Ascending aorta (tissue), 2 donors: Measurements from ENCODE around the gene FGFRL1. TPM values are rescaled to one million over a fixed set of nuclear protein-coding genes. Genes with fewer than 3 reads are reported as not detected.

Source experiments
- DNase-seq, 2 donors: peaks; one replicate each; pipeline ENCODE4 v3.0.0-alpha.2; 2019; ENCODE audit warnings: low spot score in 2 of 2
- H3K27ac ChIP-seq, 2 donors: fragments of 200-600 bp; sonication (generic); one replicate each; pipeline ENCODE4 v1.5.1; 2016 to 2017; ENCODE audit warnings: mild to moderate bottlenecking in 1 of 2
- H3K27me3 ChIP-seq: fragments of 200-600 bp; sonication (generic); one replicate; pipeline ENCODE4 v1.5.1; 2017
- H3K36me3 ChIP-seq, 2 donors: fragments of 200-600 bp; sonication (generic); one replicate each; pipeline ENCODE4 v1.5.1; 2016
- H3K4me1 ChIP-seq, 2 donors: fragments of 200-600 bp; sonication (generic); one replicate each; pipeline ENCODE4 v1.5.1; 2016 to 2017; ENCODE audit warnings: mild to moderate bottlenecking in 1 of 2
- H3K4me3 ChIP-seq, 2 donors: fragments of 200-600 bp; sonication (generic); one replicate each; pipeline ENCODE4 v1.5.1; 2016 to 2017; ENCODE audit warnings: mild to moderate bottlenecking in 1 of 2
- H3K9me3 ChIP-seq, 2 donors: fragments of 200-600 bp; sonication (generic); one replicate each; pipeline ENCODE4 v1.5.1; 2016
- CTCF ChIP-seq, 3 experiments: fragments of 200-600 bp in 2 of 3; fragments of 450-650 bp in 1 of 3; sonication (generic) in 2 of 3; IDR thresholded peaks; one replicate each; pipeline ENCODE4 v1.5.1; 2016 to 2019; ENCODE audit warnings: antibody characterized with exemption in 3 of 3, mild to moderate bottlenecking in 1 of 3, moderate library complexity in 1 of 3
- intact Hi-C: fragments of 100-400 bp; cut with DNase I; formaldehyde crosslinking; loops from one replicate; pipeline ENCODE4 v1.15.1; 2023
- total RNA-seq: library from RNA; depleted of rRNA; stranded (reverse); fragments of >200 nt; gene quantifications from one replicate; pipeline ENCODE4 v1.1.0, GENCODE V29; 2016

Gene FGFRL1
- total RNA-seq, 1 donor from 2014 or later = 79.1 TPM

DNA sequence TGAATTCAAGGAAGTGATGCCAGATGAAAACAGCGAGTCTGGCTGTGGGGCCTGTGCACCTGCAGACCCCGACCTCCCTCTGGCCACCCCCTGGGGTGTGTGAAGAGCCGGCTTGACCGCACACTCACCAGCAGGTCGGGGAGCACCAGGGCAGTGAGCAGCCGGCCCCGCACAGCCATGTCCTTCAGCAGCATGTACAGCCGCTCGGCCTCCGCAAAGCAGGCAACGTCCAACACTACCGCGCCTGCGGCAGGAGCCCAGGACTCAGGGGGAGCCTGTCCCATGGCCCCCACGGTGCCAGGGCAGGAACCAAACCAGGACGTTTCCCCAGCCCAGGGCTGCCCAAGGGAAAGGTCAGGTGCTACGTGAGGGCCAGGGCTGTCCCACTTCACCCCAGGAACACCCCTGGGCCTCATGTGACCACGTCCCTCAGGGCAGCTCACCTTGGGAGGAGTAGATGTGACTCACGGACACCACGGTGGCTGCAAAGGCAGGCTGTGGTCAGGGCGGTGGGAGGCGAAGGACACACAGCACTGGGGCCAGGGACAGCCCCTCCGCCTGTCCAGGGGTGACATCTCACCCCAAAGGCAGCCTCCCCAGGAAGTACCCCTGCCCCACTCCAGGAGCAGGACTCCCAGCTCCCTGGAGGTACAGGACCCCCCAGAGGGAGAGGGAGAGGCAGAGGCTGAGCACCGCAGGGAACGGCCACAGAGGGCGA is 46.2 kb upstream of the FGFRL1 start:
- no peaks in the 10 kb centered on the region for H3K27me3 ChIP-seq
- no peak for DNase-seq
- intact Hi-C loops = no loop called here
- no peak overlapping the region for H3K27ac ChIP-seq
- H3K4me1 ChIP-seq = no peaks in the 10 kb centered on the region
- H3K36me3 ChIP-seq = peaks cover 30 to 53% of the 10 kb centered on the region in 2 donors
- H3K9me3 ChIP-seq = no peaks in the 10 kb centered on the region
- TF ChIP-seq CTCF (IDR thresholded peaks at IDR 0.05) = no peak
- no peak overlapping the region for H3K4me3 ChIP-seq

- H3K9me3 ChIP-seq = no peaks in the 10 kb centered on the region
- intact Hi-C loops = no loop called here
- TF ChIP-seq CTCF (IDR thresholded peaks at IDR 0.05) = no peak
- no peaks in the 10 kb centered on the region for H3K27me3 ChIP-seq
- no peak overlapping the region for H3K4me3 ChIP-seq
- H3K4me1 ChIP-seq = no peaks in the 10 kb centered on the region
- peaks cover 28 to 48% of the 10 kb centered on the region in 2 donors for H3K36me3 ChIP-seq
- DNase-seq = no peak
- no peak overlapping the region for H3K27ac ChIP-seq
These were observed 45.7 kb upstream of the FGFRL1 start for GRCh38 chr4:965766-966134.

DNA sequence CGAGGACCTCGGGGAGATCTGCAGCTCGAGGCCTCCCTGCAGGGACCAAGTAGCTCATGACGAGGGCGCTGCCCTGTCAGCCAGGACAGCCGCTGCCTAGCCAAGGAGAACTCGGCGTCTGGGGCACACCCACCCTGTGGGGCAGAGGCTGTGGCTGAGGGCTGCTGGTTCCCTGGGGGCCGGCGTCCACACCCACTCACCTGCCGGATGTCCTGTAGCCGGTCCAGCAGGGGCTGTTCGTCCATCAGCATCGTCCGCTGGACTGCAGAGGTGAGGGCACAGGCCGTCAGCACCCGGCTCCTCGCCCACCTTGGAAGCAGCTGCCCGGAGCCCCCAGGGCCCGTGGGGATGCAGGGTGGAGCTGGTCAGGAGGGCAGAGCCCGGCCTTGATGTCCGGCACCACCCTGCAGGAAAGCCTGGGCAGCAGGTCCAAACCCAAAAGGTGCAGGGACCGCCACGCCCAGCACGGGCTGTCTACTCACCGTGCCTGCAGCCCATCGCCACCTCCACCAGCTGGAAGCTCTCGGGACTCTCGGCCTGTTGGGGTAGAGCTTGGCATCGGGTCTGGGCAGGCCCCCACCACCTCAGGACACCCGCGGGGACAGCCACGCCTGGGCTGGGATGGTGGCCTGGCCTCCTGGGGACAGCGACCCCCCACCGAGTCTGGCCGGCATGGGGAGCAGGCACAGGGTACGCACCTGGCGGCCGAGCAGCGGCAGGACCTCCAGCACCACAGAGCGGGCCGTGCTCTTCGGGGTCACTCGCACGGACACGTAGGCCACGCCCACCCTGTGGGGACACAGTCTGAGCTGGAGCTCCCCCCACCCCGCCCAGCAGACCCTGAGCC is 44.9 kb upstream of the FGFRL1 start:
- DNase-seq = no peak
- peaks cover 22 to 44% of the 10 kb centered on the region in 2 donors for H3K36me3 ChIP-seq
- H3K4me1 ChIP-seq = peaks cover 0 to under 1% of the 10 kb centered on the region in 2 donors
- H3K4me3 ChIP-seq = no peak overlapping the region
- intact Hi-C loops = no loop called here
- no peak overlapping the region for H3K27ac ChIP-seq
- H3K27me3 ChIP-seq = no peaks in the 10 kb centered on the region
- no peaks in the 10 kb centered on the region for H3K9me3 ChIP-seq
- TF ChIP-seq CTCF (IDR thresholded peaks at IDR 0.05) = no peak

- H3K36me3 ChIP-seq = peaks cover 14 to 35% of the 10 kb centered on the region in 2 donors
- DNase-seq = peak in 1 of 2 donors; percentile 62
- intact Hi-C loops = no loop called here
These were observed 44.0 kb upstream of the FGFRL1 start for GRCh38 chr4:967113-968104.

More at GRCh38 chr4:967113-968104, 44.0 kb upstream of the FGFRL1 start:
- H3K27me3 ChIP-seq = no peaks in the 10 kb centered on the region
- peaks cover 8 to 10% of the 10 kb centered on the region in 2 donors for H3K4me1 ChIP-seq
- H3K9me3 ChIP-seq = no peaks in the 10 kb centered on the region
- no peak for TF ChIP-seq CTCF (IDR thresholded peaks at IDR 0.05)
- H3K4me3 ChIP-seq = no peak overlapping the region
- H3K27ac ChIP-seq = no peak overlapping the region
